GM19239 (cell line): ENCODE results near the gene TRIM46.

Experiments
- DNase-seq: peaks from one replicate; pipeline ENCODE4 v3.0.0; 2011; ENCODE audit warnings: low spot score; ENCODE audit not compliant: insufficient read length
- FAIRE-seq: peaks from 2 replicates; lab custom pipeline; 2011; peaks lifted over from hg19 to GRCh38; lab: Jason Lieb, UNC

Gene TRIM46, protein sequence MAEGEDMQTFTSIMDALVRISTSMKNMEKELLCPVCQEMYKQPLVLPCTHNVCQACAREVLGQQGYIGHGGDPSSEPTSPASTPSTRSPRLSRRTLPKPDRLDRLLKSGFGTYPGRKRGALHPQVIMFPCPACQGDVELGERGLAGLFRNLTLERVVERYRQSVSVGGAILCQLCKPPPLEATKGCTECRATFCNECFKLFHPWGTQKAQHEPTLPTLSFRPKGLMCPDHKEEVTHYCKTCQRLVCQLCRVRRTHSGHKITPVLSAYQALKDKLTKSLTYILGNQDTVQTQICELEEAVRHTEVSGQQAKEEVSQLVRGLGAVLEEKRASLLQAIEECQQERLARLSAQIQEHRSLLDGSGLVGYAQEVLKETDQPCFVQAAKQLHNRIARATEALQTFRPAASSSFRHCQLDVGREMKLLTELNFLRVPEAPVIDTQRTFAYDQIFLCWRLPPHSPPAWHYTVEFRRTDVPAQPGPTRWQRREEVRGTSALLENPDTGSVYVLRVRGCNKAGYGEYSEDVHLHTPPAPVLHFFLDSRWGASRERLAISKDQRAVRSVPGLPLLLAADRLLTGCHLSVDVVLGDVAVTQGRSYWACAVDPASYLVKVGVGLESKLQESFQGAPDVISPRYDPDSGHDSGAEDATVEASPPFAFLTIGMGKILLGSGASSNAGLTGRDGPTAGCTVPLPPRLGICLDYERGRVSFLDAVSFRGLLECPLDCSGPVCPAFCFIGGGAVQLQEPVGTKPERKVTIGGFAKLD

GRCh38 chr1:155173478-155174323 is at the start of gene TRIM46:
TRIM46 (plus strand) TSS chr1:155173849; CDS start chr1:155173967, 118 bp downstream.
- DNase-seq (no peak), FAIRE-seq (no peak)

- no peak for FAIRE-seq
Observed at GRCh38 chr1:155124503-155125463, 48.9 kb upstream of the TRIM46 start.

GRCh38 chr1:155125511-155125945 is 48.1 kb upstream of the TRIM46 start:
- DNase-seq (no peak), FAIRE-seq (no peak)

More at GRCh38 chr1:155124503-155125463, 48.9 kb upstream of the TRIM46 start:
- no peak for DNase-seq

DNA sequence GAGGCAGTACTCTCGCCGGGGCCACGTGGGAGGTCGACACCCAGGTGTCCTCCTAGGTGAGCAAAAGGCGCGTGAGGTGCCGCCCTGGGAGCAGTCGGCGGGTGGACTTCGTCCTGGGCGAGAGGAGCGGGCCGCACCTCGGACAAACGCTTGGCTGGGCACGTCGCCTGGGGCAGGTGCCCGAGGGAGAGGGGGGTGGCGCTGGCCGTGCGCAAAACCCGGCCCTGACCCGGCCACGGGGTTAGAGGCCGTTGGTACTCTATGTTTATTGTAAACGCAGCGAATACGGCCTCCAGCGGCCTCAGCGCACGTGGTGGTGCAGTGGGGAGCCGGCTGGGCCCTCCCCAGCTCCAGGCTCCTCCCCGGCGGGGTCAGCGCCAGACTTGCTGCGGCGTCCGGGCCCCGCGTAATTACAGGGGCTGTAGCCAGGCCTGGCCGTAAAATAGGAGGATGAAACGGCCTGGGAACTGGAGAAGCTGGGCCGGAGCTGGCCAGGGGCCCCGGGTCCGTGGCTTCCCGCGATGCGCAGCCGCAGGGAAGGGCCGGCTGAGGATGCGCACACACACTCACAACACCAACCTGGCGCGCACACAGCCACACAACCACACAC is 47.6 kb upstream of the TRIM46 start:
- FAIRE-seq (no peak), DNase-seq (no peak)

DNA sequence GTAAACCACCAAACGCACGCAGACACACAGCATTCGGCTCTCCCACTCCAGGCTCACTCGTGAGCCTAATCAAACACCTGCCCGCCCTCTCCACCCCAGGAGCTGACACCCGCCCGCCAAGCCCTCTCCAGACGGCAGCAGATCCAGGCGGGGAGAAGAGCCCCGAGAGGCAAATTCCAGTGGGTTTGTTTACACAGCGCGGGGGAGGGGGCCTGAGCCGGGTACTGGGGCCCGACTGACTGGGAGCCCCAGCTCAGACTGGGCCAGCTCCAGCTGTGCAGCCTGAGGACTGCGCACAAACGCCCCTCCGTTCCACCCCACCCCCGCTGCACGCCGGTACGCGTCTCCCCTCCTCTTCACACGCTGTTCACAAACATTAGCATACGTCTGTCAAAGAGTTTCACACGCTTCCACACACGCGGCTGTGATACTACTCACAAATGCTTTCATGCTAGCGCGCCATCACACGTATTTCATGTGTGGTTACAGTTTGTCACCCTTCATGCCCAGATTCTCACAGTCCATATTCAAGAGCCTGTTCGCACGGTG is 47.0 kb upstream of the TRIM46 start:
- FAIRE-seq (no peak), DNase-seq (no peak)

GRCh38 chr1:155127105-155127966 is 46.3 kb upstream of the TRIM46 start, which contains the start of gene EFNA1:
EFNA1 (plus strand) TSS chr1:155127876; CDS start chr1:155127978, 102 bp downstream.
- FAIRE-seq (no peak), DNase-seq (no peak)

- DNase-seq (no peak), FAIRE-seq (no peak)
Observed at GRCh38 chr1:155127967-155128754, 45.5 kb upstream of the TRIM46 start.

DNA sequence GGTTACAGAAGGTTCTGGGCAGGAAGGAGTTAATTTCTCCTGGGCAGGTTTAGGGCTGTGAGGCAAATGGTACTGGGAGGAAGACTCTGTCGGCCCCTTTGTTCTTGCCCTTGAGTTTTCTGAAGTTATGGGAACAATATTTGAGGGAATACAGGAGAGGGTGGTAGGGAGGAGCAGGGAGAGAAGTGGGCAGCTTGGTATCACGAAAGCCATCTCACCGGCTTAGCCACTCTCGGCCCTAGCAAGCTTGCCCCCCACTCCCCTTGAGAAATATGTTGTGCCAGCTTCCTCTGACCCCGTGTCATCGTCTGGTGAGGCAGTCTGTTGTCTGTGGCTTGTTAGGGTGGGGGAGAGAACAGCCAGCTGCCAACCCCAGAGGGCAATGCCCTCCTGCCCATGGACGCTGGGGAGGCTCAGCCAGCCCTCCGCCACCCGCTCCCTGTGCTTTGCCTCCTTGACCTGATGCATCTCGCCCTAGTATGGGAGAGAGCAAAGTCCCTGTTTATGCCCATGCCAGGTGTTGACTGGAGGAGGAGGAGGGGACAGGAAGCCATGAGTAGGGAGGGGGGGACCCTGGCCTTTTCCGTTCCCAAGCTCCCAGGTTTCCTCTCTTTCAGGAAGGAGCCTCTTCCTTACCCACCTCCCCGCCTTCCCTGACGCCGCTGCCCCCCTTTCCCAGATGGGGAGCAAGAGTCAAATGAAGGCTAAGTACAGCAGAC is 44.7 kb upstream of the TRIM46 start:
- DNase-seq (no peak), FAIRE-seq (no peak)

DNA sequence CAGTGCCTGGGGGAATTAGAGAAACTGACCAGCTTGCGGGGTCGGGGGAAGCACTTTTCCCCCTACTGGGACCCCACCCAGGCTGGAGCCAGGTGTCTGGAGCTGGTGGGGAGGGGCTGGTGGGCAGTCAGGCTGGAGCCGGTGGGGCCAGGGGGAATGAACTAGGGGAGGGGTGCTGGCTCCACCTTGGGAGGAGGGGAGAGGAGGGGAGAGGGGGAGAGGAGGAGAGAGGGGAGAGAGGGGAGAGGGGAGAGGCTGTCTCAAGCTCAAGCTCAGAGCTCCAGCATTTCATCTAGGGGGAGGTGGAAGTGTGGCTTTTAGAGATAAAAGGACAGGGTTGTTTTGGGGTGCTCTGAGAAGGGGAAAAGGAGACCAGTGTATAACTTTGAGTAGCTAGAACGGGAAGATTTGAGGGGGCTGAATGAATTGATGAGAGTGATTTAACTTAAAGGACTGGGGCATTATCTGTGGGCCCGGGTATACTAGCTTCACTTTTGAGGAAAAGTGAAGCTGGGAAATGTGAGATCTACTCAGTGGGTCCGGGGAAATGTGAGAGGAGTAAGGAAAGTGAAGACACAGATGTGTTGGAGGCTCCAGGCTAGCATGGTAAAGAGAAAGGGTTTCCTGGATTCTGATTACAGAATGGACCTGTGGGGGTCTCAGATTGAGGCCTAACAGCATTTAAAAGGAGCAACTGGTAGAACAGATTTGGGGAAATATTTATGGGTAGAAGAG is 43.2 kb upstream of the TRIM46 start:
- no peak for DNase-seq

DNA sequence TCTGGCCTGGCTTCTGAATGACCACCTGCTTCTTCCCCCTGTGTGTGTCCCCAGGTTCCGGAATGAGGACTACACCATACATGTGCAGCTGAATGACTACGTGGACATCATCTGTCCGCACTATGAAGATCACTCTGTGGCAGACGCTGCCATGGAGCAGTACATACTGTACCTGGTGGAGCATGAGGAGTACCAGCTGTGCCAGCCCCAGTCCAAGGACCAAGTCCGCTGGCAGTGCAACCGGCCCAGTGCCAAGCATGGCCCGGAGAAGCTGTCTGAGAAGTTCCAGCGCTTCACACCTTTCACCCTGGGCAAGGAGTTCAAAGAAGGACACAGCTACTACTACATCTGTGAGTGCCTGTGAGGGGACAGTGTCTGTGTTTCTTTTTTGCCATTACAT is 42.4 kb upstream of the TRIM46 start:
- FAIRE-seq (no peak), DNase-seq (no peak)

More for the DNA sequence above, 43.2 kb upstream of the TRIM46 start:
- no peak for FAIRE-seq

GRCh38 chr1:155131856-155132255 is 41.8 kb upstream of the TRIM46 start:
- DNase-seq (no peak), FAIRE-seq (no peak)

- DNase-seq (no peak), FAIRE-seq (no peak)
Observed at GRCh38 chr1:155133799-155134281, 39.8 kb upstream of the TRIM46 start.

DNA sequence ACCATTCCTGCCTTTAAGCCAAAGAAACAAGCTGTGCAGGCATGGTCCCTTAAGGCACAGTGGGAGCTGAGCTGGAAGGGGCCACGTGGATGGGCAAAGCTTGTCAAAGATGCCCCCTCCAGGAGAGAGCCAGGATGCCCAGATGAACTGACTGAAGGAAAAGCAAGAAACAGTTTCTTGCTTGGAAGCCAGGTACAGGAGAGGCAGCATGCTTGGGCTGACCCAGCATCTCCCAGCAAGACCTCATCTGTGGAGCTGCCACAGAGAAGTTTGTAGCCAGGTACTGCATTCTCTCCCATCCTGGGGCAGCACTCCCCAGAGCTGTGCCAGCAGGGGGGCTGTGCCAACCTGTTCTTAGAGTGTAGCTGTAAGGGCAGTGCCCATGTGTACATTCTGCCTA is 39.3 kb upstream of the TRIM46 start:
- no peak for FAIRE-seq

DNA sequence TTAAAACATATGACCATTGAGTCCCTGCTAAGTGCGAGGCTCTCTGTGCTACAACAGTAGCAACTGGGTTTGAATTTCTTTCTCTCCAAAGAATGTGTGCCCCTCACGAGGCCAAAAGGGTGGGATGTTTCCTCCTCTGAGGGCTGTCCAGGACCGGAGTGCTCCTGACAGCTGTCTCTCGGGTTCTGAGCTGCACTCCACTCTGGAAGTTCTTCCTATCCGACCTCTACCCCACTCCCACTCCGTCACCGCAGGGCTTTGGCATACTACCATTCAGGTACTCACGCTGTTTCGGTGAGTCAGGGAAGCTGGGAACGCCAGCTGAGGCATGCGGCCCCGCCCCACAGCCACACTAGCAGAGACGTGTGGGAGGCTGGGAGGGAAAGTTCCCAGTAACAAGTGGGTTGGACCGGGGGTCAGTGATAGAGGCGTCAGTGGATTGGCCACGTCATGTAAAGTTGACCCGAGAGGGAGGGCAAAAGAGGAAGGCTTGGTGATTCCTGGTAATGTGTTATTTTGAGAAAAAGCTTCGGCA is 38.7 kb upstream of the TRIM46 start:
- DNase-seq: no peak

More for the DNA sequence above, 39.3 kb upstream of the TRIM46 start:
- no peak for DNase-seq

GRCh38 chr1:155135415-155136028 is 38.1 kb upstream of the TRIM46 start, which contains the start of gene SLC50A1:
SLC50A1 (plus strand) TSS chr1:155135852; CDS start chr1:155135912, 60 bp downstream.
- DNase-seq (peak; percentile 90), FAIRE-seq (peak; percentile 95)

More for the DNA sequence above, 38.7 kb upstream of the TRIM46 start:
- FAIRE-seq: no peak
